ENCODE data around the gene SEMA6B.
A peak's percentile ranks its signal among the peaks of the same experiment; 100 is the strongest.
"Not testable (repeated sequence)": the region's sequence is repeated elsewhere in the genome, so short reads cannot be mapped to it uniquely, and the experiment has no call there.

SEMA6B gene

DNA sequence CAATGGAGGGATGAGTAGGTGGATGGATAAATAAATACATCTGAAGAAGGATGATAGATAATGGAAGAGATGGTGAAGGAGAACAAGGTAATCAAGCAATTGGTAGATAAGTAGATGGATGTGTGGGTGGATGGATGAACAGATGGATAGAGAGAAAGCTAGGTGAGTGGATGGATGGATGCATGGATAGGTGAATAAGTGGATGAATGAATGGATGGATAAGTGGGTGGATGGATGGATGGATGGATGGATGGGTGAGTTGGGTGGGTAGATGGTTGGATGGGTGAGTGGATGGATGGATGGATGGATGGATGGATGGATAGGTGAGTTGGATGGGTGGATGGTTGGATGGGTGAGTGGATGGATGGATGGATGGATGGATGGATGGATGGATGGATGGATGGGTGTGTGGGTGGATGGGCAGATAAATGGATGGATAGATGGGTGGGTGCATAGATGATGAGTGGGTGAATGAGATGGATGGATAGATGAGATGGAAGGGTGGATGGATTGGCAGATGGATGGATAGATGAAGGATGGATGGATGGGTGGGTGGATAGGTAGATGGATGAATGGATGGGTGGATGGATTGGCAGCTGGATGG is 6.3 kb downstream of the SEMA6B start:
- Mint-ChIP-seq H3K27ac (no peak overlapping the region), H3K27me3 (peaks cover 27% of the 10 kb centered on the region), H3K36me3 (peaks cover 7% of the 10 kb centered on the region), H3K4me1 (peaks cover 6% of the 10 kb centered on the region), H3K9me3 (peaks cover 8% of the 10 kb centered on the region), H3K4me3 (no peak overlapping the region)
- DNase-seq (ENCODE audit: low spot score in 2 of 2), result no peak
- ATAC-seq (ENCODE audit: low read depth), result no peak

DNA sequence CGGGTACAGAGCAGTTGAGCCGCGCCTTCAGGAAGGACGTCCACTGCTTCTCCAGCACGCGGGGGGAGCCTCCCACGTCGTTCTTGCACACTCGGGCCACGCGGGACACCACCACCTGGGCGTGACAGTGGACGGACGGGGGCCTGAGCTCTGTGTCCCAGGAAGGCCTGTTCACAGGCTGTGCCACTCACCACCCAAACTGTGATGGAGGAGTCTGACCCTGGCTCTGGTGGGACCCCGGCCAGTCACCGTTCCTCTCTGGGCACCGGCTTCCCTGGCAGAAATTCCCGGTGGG is 7.0 kb downstream of the SEMA6B start:
- H3K27me3 Mint-ChIP-seq, result peaks cover 26% of the 10 kb centered on the region
- H3K4me3 Mint-ChIP-seq, result no peak overlapping the region
- ATAC-seq (ENCODE audit: low read depth), result no peak

DNA sequence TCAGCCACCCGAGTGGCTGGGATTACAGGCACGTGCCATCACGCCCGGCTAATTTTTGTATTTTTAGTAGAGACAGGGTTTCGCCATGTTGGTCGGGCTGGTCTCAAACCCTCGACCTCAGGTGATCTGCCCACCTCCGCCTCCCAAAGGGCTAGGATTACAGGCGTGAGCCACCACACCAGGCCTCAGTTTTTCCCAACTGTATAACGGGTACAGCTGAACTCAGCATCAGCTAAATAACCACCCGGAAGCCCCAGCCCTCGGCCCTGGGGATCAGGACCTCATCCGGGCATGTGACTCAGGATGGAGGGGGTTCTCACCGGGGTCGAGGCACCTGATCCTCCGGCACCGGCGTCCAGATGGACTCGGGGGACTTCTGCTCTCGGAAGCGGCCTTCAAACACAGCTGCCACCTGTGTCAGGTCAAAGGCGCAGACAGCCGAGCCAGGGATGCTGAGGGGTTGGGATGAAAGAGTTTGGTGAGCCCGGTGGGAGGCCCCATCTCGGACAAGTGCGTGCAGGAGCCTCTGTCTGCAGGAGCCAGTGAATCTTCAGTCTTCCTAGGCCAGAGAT is 8.9 kb downstream of the SEMA6B start:
- H3K36me3 Mint-ChIP-seq, result peaks cover 7% of the 10 kb centered on the region
- H3K4me3 Mint-ChIP-seq, result no peak overlapping the region
- peaks cover 8% of the 10 kb centered on the region for H3K9me3 Mint-ChIP-seq
- no peak for ATAC-seq (ENCODE audit: low read depth)
- H3K4me1 Mint-ChIP-seq, result peaks cover 2% of the 10 kb centered on the region
- DNase-seq (ENCODE audit: low spot score in 2 of 2), result no peak
- H3K27me3 Mint-ChIP-seq, result peaks cover 23% of the 10 kb centered on the region
- H3K27ac Mint-ChIP-seq, result no peak overlapping the region

More for the DNA sequence above, 7.0 kb downstream of the SEMA6B start:
- no peak overlapping the region for H3K27ac Mint-ChIP-seq
- H3K9me3 Mint-ChIP-seq, result peaks cover 8% of the 10 kb centered on the region
- no peak for DNase-seq (ENCODE audit: low spot score in 2 of 2)
- peaks cover 7% of the 10 kb centered on the region for H3K36me3 Mint-ChIP-seq
- peaks cover 4% of the 10 kb centered on the region for H3K4me1 Mint-ChIP-seq

DNA sequence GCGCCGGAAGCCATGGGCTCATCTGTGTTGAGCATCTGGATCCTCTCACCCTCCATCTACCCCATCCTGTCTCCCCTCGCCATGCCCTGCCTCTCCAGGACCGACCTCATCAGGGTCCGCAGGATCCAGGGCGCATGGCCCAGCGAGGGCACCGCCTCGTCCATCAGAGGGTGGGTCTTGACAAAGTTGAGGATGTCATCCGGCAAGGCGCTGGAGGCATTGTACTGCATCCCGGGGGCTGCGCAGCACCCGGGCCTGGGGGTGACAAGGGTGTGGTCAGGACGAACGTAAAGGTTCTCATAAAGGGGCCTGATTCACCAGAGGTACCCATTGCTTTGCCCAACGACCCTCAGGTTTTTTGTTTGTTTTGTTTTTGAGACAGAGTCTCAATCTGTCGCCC is 9.5 kb downstream of the SEMA6B start:
- peaks cover 7% of the 10 kb centered on the region for H3K36me3 Mint-ChIP-seq
- H3K9me3 Mint-ChIP-seq, result peaks cover 8% of the 10 kb centered on the region
- ATAC-seq (ENCODE audit: low read depth) (no peak), DNase-seq (ENCODE audit: low spot score in 2 of 2) (no peak)
- peaks cover 24% of the 10 kb centered on the region for H3K27me3 Mint-ChIP-seq
- H3K27ac Mint-ChIP-seq, result peak overlapping the region; percentile 6
- peaks cover 2% of the 10 kb centered on the region for H3K4me1 Mint-ChIP-seq
- H3K4me3 Mint-ChIP-seq, result no peak overlapping the region

DNA sequence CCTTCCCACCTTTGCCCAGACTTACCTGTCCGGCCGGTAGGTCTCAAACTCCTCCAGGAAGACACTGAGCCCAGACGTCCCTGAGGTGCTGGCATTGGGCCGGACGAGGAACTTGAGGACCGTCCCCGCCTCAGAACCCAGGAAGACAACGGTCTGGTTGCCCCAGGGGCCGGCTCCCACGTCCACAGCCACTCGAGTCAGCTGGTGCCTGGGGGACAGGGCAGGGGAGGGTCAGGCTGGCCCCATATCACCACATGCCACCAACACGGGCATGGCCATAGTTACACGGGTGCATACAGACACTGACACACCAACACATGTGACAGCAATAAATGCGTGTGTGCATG is 11.3 kb downstream of the SEMA6B start:
- peaks cover 18% of the 10 kb centered on the region for H3K27me3 Mint-ChIP-seq
- no peak for ATAC-seq (ENCODE audit: low read depth)
- no peak for DNase-seq (ENCODE audit: low spot score in 2 of 2)
- no peak overlapping the region for H3K27ac Mint-ChIP-seq
- H3K36me3 Mint-ChIP-seq, result peaks cover 4% of the 10 kb centered on the region
- peaks cover 4% of the 10 kb centered on the region for H3K9me3 Mint-ChIP-seq
- H3K4me1 Mint-ChIP-seq, result no peaks in the 10 kb centered on the region
- no peak overlapping the region for H3K4me3 Mint-ChIP-seq

DNA sequence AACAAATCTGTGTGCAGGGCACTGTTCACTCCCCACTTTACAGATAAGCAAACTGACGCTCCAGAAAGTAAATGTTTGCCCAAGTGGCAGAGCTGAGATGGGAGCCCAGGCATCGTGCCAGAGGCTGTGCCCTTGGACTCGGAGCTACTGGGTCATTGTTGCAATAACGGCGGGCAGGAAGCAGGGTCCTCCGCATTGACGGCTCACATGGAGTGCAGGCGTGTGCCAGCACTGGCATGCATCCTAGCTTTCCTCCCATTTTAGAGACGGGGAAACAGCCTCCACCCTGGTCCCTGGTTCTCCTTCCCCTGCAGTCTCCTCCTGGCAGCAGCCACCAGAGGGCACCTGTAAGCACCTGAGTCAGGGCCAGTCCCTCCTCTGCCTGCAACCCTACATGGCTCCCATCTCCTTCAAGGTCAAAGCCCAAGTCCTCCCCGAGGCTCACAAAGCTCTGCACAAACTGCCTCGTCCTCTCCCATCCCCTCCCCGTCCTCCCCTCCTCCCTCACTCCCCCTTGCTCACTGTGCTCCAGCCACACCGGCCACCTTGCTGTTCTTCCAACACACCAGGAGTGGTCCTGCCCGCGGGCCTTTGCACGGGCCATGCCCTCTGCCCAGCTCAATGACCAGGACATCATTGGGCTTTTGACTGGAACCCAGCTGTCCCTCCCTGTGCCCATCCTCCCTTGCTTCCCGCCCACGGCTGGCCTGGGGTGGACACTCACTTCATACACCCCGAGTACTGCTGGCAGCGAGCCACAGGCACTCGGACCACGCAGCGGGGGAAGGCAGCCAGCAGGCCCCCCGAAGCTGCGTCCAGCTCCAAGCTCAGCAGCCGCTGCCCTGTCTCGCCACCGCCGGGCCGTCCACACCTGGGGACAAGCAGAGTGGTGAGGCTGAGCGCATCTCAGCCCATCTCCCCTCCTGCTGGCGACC is 11.9 kb downstream of the SEMA6B start:
- Mint-ChIP-seq H3K4me3 (no peak overlapping the region), H3K9me3 (no peaks in the 10 kb centered on the region), H3K27ac (no peak overlapping the region), H3K4me1 (no peaks in the 10 kb centered on the region), H3K36me3 (no peaks in the 10 kb centered on the region), H3K27me3 (peaks cover 12% of the 10 kb centered on the region)
- ATAC-seq (ENCODE audit: low read depth), result no peak
- no peak for DNase-seq (ENCODE audit: low spot score in 2 of 2)

DNA sequence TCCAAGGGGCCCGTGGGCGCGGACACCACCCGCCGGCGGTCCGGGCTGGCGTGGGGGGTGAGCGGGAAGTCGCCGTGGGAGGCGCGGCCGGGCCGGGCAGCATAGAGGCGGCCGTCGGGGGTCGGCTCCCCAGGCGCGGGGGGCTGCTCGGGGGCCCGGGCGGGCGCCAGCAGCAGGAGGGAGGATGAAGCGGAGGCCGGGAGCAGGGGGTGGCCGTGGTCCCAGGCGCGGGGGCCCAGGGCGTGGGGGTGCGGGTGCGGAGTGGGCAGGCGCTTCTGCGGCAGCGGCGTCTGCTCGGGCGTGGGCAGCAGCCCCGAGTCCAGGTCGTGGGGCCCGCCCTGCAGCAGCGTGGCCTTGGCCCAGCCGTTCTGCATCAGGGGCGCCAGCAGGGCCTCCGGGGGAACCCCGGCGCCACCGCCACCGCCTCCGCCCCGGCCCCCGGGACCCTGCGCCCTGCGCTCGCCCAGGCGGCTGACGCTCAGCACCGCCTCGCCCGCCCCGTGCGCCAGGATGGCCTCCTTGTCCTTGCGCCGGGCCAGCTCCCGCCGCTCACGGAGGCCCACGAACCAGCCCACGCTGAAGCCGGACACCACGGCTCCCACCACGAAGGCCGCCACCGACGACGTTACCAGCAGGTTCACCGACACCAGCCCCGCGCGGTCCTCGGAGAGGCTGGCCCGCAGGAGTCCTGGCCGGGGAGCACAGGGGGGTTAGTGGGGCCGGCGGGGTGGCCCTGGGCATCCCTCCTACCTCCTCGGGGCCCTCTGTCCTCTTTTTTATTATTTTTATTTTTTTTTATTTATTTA is 15.4 kb downstream of the SEMA6B start:
- ATAC-seq (ENCODE audit: low read depth) (no peak), DNase-seq (ENCODE audit: low spot score in 2 of 2) (no peak)
- H3K9me3 Mint-ChIP-seq, result no peaks in the 10 kb centered on the region
- no peak overlapping the region for H3K4me3 Mint-ChIP-seq
- no peak overlapping the region for H3K27ac Mint-ChIP-seq
- H3K36me3 Mint-ChIP-seq, result no peaks in the 10 kb centered on the region
- peaks cover 4% of the 10 kb centered on the region for H3K4me1 Mint-ChIP-seq
- peaks cover 13% of the 10 kb centered on the region for H3K27me3 Mint-ChIP-seq

DNA sequence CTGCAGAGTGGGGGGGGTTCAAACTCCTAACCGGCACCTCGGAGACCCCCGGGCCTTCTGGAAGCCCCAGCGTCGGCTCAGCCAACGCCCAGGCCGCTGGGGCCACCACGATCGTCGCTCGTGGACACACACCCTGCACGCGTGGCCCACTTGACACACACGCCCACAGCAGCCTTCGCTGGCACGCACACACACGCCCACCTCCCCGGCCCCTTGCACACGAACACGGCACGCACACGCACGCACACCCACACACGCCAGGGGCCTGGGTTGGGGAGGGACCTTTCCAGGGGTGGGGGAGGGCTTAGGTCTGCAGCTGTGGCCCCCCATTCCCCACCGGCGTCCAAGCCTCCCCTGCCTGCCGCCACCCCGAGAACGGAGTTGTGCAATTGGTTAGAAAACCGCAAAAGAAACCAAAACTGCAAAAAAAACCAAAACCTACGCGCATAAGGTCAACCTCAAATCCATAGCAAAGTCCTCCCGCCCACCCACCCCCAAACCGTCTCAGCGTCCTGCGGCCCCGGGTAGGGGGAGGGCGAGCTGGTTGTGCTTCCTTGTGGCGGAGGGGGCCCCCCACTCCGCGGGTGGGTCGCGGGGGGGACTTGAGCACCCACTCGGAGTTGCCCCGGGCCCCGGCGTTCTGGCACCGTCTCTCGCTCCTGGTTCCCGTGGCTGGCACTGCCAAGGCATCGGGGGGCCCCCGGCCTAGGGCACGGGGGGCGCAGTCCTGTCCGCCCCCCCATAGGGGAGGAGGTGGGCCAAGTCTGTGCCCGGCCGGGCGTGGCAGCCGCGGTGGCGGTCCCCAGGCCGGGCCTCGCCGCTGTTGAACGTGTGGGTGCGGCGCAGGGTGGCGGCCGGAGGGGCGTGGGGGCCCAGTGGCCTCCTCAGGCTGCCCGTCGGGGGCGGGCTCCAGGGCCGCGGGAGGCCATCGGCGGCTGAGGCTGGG is 16.3 kb downstream of the SEMA6B start:
- DNase-seq (ENCODE audit: low spot score in 2 of 2), result no peak
- H3K27me3 Mint-ChIP-seq, result peaks cover 13% of the 10 kb centered on the region
- H3K27ac Mint-ChIP-seq, result no peak overlapping the region
- ATAC-seq (ENCODE audit: low read depth), result no peak
- peaks cover 4% of the 10 kb centered on the region for H3K4me1 Mint-ChIP-seq
- no peak overlapping the region for H3K4me3 Mint-ChIP-seq
- H3K36me3 Mint-ChIP-seq, result no peaks in the 10 kb centered on the region
- no peaks in the 10 kb centered on the region for H3K9me3 Mint-ChIP-seq

DNA sequence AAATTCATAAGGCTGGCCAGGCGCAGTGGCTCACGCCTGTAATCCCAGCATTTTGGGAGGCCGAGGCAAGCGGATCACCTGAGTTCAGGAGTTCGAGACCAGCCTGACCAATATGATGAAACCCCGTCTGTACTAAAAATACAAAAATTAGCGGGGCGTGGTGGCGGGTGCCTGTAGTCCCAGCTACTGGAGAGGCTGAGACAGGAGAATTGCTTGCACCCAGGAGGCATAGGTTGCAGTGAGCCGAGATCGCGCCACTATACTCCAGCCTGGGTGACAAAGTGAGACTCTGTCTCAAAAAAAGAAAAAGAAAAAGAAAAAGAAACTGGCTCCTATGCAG is 17.7 kb downstream of the SEMA6B start:
- H3K4me1 Mint-ChIP-seq; DNase-seq (ENCODE audit: low spot score in 2 of 2); H3K9me3 Mint-ChIP-seq; H3K36me3 Mint-ChIP-seq; H3K4me3 Mint-ChIP-seq; ATAC-seq (ENCODE audit: low read depth); H3K27ac Mint-ChIP-seq: not testable (repeated sequence)
- H3K27me3 Mint-ChIP-seq, result peaks cover 14% of the 10 kb centered on the region

DNA sequence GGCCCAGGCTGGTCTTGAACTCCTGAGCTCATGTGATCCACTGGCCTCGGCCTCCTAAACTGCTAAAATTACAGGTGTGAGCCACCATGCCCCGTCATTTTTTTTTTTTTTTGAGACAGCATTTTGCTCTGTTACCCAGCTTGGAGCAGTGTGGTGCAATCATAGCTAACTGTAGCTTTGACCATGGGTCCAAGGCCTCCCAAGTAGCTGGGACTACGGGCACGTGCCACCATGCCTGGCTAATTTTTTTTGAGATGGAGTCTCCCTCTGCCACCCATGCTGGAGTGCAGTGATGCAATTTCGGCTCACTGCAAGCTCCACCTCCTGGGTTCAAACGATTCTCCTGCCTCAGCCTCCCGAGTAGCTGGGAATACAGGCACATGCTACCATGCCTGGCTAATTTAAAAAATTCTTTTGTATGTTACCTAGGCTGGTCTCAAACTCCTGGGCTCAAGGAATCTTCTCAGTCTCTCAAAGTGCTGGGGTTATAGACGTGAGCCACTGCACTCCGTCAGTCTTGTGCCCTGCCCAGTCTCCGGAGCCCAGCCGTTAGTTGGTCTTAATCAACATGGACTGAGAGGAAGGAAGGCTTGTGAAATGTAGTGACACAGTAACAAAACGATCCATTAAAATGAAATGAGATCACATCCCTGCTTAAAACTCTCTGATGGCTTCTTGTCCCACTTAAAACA is 18.2 kb downstream of the SEMA6B start:
- no peak for ATAC-seq (ENCODE audit: low read depth)
- Mint-ChIP-seq H3K36me3 (no peaks in the 10 kb centered on the region), H3K4me1 (peaks cover 4% of the 10 kb centered on the region), H3K27me3 (peaks cover 14% of the 10 kb centered on the region), H3K9me3 (no peaks in the 10 kb centered on the region), H3K4me3 (no peak overlapping the region), H3K27ac (no peak overlapping the region)
- no peak for DNase-seq (ENCODE audit: low spot score in 2 of 2)

DNA sequence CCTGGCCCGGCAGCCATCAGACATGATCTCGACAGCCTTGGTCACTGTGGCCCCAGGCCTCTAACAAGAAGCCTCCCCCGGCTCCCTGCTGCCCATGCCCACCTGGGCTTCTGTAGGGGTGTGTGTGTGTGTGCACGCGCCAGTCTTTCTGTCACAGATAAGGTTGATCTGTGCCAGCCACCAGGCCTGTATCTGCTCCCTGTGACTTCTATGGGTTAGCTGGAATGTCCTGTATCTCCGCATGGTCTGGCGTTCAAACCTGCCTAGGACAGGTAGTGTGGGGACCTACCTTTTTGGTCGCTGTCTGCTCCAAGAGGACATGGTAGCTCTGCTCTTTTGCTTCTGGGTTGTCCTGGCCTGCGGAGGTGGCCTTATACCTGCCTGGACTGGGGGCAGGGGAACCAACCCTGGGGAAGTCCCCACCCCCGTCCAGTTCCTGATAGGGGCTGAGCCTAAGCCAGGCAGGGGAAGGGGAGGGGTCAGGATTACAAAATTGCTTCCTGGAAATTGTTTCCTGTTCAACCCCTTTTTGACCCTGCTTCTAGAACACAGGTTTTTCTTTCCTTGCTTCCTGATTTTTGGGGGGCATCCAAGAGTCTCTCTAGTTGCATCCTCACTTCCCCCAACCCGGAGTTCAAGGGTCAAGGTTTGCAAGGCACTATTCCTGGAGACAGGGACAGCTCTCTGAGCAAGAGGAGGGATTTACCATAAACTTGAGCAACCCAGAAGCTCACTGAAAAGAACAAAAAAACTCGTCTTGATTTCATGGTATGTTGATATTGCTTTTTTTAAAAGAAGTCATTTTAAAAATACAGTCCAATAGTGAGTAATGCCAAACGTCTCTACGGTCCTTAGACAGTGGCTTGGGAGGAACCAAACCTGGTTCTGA is 19.5 kb downstream of the SEMA6B start, which contains the start of gene LRG1:
LRG1 (minus strand) TSS at position 344 of the 889 bp plus-strand sequence; CDS start at position 321, 23 bp downstream.
- ATAC-seq (ENCODE audit: low read depth), result peak; percentile 62
- H3K4me1 Mint-ChIP-seq, result peaks cover 4% of the 10 kb centered on the region
- H3K4me3 Mint-ChIP-seq, result peak within 1 kb of the TSS; percentile 25
- no peak within 1 kb of the TSS for H3K27ac Mint-ChIP-seq
- H3K27me3 Mint-ChIP-seq, result peaks cover 13% of the 10 kb centered on the region
- H3K9me3 Mint-ChIP-seq, result no peaks in the 10 kb centered on the region
- no peak for DNase-seq (ENCODE audit: low spot score in 2 of 2)
- H3K36me3 Mint-ChIP-seq, result no peaks in the 10 kb centered on the region

DNA sequence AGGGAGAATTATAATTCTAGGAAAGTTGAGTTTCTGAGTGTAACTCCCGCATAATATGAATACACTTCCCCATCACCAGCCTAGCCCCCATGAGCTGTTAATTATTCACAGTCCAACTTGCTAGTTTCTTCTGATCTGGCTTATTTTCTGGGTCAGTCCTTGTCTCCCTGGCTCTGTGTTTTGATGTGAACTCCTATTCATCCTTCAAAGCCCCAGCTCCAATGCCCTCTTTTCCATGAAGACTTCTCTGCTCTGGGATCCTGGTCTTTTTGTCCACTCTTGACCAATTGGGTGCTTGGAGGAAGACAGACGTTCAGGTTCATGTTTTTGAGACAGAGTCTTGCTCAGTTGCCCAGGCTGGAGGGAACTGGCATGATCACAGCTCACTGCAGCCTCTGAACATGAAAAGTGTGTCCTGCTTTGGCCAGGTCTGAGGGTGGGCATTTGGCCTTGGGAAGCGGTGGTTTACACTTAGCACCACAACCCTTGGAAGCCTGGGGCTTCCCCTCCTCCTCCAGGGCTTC is 20.3 kb downstream of the SEMA6B start:
- Mint-ChIP-seq H3K4me3 (no peak overlapping the region), H3K27ac (no peak overlapping the region), H3K27me3 (peaks cover 13% of the 10 kb centered on the region), H3K4me1 (peaks cover 4% of the 10 kb centered on the region), H3K9me3 (no peaks in the 10 kb centered on the region), H3K36me3 (no peaks in the 10 kb centered on the region)
- DNase-seq (ENCODE audit: low spot score in 2 of 2) (no peak), ATAC-seq (ENCODE audit: low read depth) (no peak)

Measured in memory B cell (primary cell).